Activated naive CD8-positive, alpha-beta T cell treated with anti-CD3 and anti-CD28 coated beads, Interleukin-2, amount 10 ng/mL, durations not matched to agents 7 days and 5 days (primary cell): ENCODE results near the gene TMIGD2. TPM values are rescaled to one million over a fixed set of nuclear protein-coding genes. Genes with fewer than 3 reads are reported as not detected.
"Not testable (repeated sequence)": the region's sequence is repeated elsewhere in the genome, so short reads cannot be mapped to it uniquely, and the experiment has no call there.

ENCODE experiments used
- ATAC-seq: fragments of 150-1000 bp; cut with Tn5 transposase; one replicate; pipeline ENCODE4 v1.10.0; 2021; ENCODE audit warnings: low read depth, moderate library complexity
- POLR2A ChIA-PET: fragments of 350-600 bp; sonication (Branson Sonifier 250); formaldehyde crosslinking; loops from one replicate; lab custom pipeline; 2021; ENCODE audit warnings: antibody characterized with exemption; lab: Charles Lee
- DNase-seq: peaks from one replicate; pipeline ENCODE4 v3.0.0; 2021
- H3K27ac Mint-ChIP-seq: one replicate; pipeline ENCODE4 v1.8.0; 2022; ENCODE audit warnings: mild to moderate bottlenecking, mixed read lengths
- H3K27me3 Mint-ChIP-seq: one replicate; pipeline ENCODE4 v1.8.0; 2022; ENCODE audit warnings: mild to moderate bottlenecking, moderate library complexity, mixed read lengths
- H3K36me3 Mint-ChIP-seq: one replicate; pipeline ENCODE4 v1.8.0; 2021; ENCODE audit warnings: mild to moderate bottlenecking, mixed read lengths
- H3K4me1 Mint-ChIP-seq: one replicate; pipeline ENCODE4 v1.8.0; 2021; ENCODE audit warnings: mixed read lengths
- H3K4me3 Mint-ChIP-seq: one replicate; pipeline ENCODE4 v1.8.0; 2022; ENCODE audit warnings: mild to moderate bottlenecking, moderate library complexity, mixed read lengths
- H3K9me3 Mint-ChIP-seq: one replicate; pipeline ENCODE4 v1.8.0; 2021; ENCODE audit warnings: mixed read lengths
- total RNA-seq, 2 experiments: library from RNA; stranded (reverse); gene quantifications; one replicate each; pipeline ENCODE4 v1.2.3, GENCODE V29; 2021

The TMIGD2 gene, protein sequence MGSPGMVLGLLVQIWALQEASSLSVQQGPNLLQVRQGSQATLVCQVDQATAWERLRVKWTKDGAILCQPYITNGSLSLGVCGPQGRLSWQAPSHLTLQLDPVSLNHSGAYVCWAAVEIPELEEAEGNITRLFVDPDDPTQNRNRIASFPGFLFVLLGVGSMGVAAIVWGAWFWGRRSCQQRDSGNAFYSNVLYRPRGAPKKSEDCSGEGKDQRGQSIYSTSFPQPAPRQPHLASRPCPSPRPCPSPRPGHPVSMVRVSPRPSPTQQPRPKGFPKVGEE
- 10 to 100 TPM; 49.3 to 50.5 TPM for total RNA-seq

DNA sequence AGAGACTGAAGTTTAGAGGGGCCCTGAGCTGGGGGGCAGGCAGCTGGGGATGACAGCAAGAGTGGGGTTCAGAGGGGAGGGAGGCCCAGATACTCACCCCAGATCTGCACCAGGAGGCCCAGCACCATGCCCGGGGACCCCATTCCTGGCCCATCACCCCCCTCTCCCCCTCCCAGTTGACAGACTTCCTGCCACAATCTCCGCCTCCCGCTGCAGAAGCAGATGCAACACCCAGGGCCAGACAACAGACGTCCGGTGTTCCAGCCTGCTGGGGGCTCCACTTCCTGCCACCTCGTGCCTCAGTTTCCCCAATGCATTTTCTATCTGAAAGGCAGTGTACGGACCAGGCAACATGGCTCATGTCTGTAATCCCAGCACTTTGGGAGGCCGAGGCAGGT lies at the start of gene TMIGD2:
TMIGD2 (minus strand) TSS at position 147 of the 398 bp plus-strand sequence; CDS start at position 143, 4 bp downstream.
- Mint-ChIP-seq H3K27me3 (no peaks in the 10 kb centered on the region), H3K4me3 (peak within 1 kb of the TSS; percentile 85), H3K4me1 (peaks cover 31% of the 10 kb centered on the region), H3K36me3 (peaks cover 10% of the 10 kb centered on the region), H3K27ac (peak within 1 kb of the TSS; percentile 88), H3K9me3 (no peaks in the 10 kb centered on the region)
- ATAC-seq (peak; percentile 20), DNase-seq (no peak)
- POLR2A ChIA-PET = interaction anchor here (0.5 to 2.1 kb wide), 7 partner anchors 8 to 103 kb away, joined by 3 to 9 read pairs (median 5); partner anchors contain the start of gene MPND

DNA sequence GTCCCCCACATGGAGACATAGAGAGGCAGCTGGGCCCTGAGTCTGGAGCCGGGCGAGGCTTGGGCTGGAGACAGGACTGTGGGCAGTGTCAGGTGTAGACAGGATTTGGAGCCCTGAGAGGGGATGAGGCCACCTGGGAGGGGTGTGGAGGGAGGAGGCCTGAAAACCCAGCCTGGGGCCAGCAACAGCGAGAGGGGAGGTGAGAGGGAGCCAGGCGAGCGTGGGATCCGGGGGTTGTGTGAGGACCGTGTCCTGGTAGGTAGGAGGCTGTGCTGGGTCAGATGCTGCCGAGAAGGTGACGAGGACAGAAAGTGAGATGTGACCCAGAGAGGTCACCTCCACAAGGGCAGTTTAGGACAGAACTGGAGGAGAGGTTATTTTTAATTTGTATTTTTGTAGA lies 48.5 kb upstream of the TMIGD2 start:
- POLR2A ChIA-PET = interaction anchor here (1.1 kb wide), 1 partner anchor 86 kb away, joined by 3 read pairs; no protein-coding TSS in a partner anchor
- H3K36me3 Mint-ChIP-seq = peaks cover 15% of the 10 kb centered on the region
- no peak overlapping the region for H3K4me3 Mint-ChIP-seq
- DNase-seq (no peak), ATAC-seq (no peak)
- H3K27ac Mint-ChIP-seq = no peak overlapping the region
- H3K27me3 Mint-ChIP-seq = no peaks in the 10 kb centered on the region
- H3K9me3 Mint-ChIP-seq = no peaks in the 10 kb centered on the region
- peaks cover 6% of the 10 kb centered on the region for H3K4me1 Mint-ChIP-seq

DNA sequence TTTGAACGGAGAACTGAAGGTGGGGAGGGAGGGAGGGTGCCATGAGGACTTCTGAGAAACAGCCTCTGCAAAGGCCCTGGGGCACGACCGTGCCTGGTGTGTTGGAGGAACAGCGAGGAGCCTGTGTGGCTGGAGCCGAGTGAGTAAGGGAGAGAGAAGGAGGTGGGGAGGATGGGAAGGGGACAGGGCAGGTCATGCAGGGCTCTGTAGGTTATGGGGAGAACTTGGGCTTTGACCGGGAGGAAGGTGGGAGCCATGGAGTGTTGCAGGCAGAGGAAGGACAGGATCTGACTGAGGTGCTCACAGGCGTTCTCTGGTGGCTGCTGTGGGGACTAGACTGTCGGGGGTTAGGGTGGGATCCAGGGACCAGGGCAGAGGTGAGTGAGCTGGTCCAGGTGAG lies 47.9 kb upstream of the TMIGD2 start:
- Mint-ChIP-seq H3K36me3 (peaks cover 19% of the 10 kb centered on the region), H3K4me1 (peaks cover 10% of the 10 kb centered on the region), H3K27me3 (no peaks in the 10 kb centered on the region), H3K27ac (no peak overlapping the region), H3K9me3 (no peaks in the 10 kb centered on the region), H3K4me3 (no peak overlapping the region)
- ATAC-seq = no peak
- no peak for DNase-seq
- POLR2A ChIA-PET = no interaction called here

DNA sequence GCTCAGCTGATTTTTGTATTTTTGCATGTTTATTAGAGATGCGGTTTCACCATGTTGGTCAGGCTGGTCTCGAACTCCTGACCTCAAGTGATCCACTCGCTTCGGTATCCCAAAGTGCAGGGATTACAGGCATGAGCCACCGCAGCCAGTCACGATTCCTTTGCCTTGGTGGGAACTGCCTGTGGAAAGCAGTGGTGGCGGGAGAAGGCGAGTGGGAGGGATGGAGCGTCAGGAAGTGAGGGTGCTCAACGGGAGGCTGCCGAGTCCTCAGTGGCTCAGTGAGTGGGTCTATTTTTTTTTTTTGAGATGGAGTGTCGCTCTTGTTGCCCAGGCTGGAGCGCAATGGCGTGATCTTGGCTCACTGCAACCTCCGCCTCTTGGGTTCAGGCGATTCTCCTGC lies 47.0 kb upstream of the TMIGD2 start:
- ATAC-seq, H3K27ac Mint-ChIP-seq, POLR2A ChIA-PET, DNase-seq, H3K9me3 Mint-ChIP-seq, H3K4me1 Mint-ChIP-seq, H3K4me3 Mint-ChIP-seq, H3K27me3 Mint-ChIP-seq: not testable (repeated sequence)
- peaks cover 19% of the 10 kb centered on the region for H3K36me3 Mint-ChIP-seq

DNA sequence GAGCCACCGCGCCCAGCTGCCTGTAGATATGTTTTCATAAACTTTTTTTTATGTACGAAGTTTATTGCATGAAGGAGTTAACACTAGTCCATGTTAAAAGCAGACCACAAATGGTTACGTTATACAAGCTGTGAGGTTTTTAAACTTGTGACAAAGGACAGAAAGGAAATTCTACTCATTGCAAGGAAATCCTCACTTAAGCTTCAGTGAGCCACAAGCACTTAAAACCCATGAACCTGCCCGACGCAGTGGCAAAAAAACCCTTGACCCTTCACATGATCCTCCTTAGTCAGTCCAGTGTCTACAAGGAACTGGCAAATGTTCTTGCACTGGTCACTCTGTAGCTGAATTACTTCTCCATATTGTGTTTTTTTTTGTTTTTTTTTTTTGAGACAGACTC lies 45.3 kb upstream of the TMIGD2 start:
- DNase-seq = no peak
- Mint-ChIP-seq H3K27me3 (no peaks in the 10 kb centered on the region), H3K4me3 (no peak overlapping the region), H3K4me1 (peaks cover 11% of the 10 kb centered on the region), H3K9me3 (no peaks in the 10 kb centered on the region), H3K36me3 (peaks cover 15% of the 10 kb centered on the region), H3K27ac (no peak overlapping the region)
- no peak for ATAC-seq
- POLR2A ChIA-PET = interaction anchor here (0.9 kb wide), 1 partner anchor 10 kb away, joined by 3 read pairs; no protein-coding TSS in a partner anchor

DNA sequence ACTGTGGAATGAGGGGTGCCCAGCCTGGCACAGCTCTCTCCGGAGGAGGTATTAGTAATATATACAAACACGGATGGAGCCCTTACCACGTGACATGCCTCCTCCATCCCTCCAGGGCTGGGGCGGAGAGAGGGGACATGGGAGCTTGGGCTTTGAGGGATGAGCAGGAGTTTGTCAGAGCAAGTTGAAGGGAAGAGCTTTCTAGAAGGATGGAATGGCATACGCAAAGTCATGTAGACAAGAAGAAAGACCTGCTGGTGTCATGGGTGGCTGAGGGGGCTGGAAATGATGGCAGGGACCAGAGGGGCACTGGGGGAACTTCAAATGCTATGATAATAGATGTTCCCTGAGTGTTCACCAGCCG lies 43.8 kb upstream of the TMIGD2 start:
- Mint-ChIP-seq H3K27ac (no peak overlapping the region), H3K27me3 (no peaks in the 10 kb centered on the region), H3K9me3 (no peaks in the 10 kb centered on the region), H3K4me3 (no peak overlapping the region), H3K36me3 (peaks cover 15% of the 10 kb centered on the region), H3K4me1 (peaks cover 14% of the 10 kb centered on the region)
- DNase-seq = no peak
- POLR2A ChIA-PET = no interaction called here
- ATAC-seq = no peak

DNA sequence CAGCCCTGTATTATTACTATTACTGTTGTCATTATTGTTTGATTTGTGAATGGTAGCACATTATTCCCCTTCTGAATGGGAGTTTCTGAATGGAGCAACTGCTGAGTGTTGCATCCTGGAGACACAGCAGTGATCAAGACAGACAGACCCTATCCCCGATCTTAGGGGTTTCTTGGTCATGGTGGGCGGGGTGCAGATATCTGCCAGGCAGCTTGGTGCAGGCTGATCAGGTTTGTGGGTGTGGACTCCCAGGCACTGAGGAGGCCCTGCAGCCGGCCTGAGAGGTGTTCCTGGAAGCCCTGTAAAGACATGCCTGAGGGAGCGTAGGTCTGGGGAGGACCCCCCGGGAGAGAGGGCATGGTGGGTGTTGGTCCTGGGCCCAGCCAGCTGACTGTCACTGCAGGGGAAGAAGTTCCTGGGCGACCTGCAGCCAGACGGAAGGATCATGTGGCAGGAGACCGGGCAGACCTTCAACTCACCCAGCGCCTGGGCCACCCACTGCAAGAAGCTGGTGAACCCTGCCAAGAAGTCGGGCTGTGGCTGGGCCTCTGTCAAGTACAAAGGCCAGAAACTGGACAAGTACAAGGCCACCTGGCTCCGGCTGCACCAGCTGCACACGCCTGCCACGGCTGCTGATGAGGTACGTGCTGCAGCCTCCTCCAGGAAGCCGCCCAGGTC lies 43.3 kb upstream of the TMIGD2 start:
- Mint-ChIP-seq H3K9me3 (no peaks in the 10 kb centered on the region), H3K27ac (peak overlapping the region; percentile 40), H3K4me3 (peak overlapping the region; percentile 19), H3K4me1 (peaks cover 14% of the 10 kb centered on the region), H3K36me3 (peaks cover 15% of the 10 kb centered on the region), H3K27me3 (no peaks in the 10 kb centered on the region)
- POLR2A ChIA-PET = interaction anchor here (0.7 to 3.6 kb wide), 2 partner anchors 16 to 735 kb away, joined by 3 to 30 read pairs; no protein-coding TSS in a partner anchor
- ATAC-seq (no peak), DNase-seq (no peak)

DNA sequence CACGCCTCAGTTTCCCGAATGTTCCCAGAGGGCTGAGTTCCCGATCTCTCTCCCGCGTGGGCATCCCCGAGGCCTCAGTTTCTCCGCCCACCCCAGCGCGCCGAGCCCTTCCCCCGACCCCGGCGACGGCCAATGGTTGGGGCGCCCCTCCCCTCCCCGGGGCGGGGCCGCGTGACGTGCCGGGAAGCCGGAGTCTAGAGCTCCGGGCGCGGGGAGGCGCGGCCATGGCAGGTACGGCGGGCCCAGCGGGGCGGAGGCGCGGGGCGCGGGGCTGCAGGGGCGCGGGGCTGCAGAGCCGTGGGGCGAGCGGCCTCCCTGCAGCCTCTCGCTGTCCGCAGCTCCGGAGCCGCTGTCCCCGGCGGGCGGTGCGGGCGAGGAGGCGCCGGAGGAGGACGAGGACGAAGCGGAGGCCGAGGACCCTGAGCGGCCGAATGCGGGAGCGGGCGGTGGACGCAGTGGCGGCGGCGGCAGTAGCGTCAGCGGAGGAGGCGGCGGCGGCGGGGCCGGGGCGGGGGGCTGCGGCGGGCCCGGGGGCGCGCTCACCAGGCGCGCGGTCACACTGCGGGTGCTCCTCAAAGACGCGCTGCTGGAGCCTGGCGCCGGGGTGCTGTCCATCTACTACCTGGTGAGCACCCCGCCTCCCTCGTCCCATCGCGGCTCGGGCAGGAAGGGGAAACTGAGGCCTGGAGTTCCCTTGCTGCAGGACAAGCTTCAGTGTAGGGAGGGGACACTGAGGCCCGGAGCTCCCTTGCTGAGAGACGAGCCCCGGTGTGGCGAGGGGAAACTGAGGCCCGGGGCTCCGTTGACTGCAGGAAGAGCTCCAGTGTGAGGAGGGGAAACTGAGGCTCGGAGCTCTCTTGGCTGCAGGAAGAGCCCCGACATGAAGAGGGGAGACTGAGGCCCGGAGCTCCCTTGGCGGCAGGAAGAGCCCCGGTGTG lies 41.5 kb upstream of the TMIGD2 start, which contains the start of gene MPND:
MPND (plus strand) TSS at position 193 of the 938 bp plus-strand sequence; CDS start at position 225, 32 bp downstream.
- peak within 1 kb of the TSS; percentile 91 for H3K4me3 Mint-ChIP-seq
- POLR2A ChIA-PET = interaction anchor here (0.5 to 3.6 kb wide), 27 partner anchors 9 to 846 kb away, joined by 3 to 30 read pairs (median 6); partner anchors contain the start of genes CHAF1A, FSD1, HDGFL2 and SHD
- no peaks in the 10 kb centered on the region for H3K27me3 Mint-ChIP-seq
- peak within 1 kb of the TSS; percentile 95 for H3K27ac Mint-ChIP-seq
- DNase-seq (peak; percentile 99), ATAC-seq (peak; percentile 61)
- H3K4me1 Mint-ChIP-seq = peaks cover 15% of the 10 kb centered on the region
- peaks cover 15% of the 10 kb centered on the region for H3K36me3 Mint-ChIP-seq
- no peaks in the 10 kb centered on the region for H3K9me3 Mint-ChIP-seq

DNA sequence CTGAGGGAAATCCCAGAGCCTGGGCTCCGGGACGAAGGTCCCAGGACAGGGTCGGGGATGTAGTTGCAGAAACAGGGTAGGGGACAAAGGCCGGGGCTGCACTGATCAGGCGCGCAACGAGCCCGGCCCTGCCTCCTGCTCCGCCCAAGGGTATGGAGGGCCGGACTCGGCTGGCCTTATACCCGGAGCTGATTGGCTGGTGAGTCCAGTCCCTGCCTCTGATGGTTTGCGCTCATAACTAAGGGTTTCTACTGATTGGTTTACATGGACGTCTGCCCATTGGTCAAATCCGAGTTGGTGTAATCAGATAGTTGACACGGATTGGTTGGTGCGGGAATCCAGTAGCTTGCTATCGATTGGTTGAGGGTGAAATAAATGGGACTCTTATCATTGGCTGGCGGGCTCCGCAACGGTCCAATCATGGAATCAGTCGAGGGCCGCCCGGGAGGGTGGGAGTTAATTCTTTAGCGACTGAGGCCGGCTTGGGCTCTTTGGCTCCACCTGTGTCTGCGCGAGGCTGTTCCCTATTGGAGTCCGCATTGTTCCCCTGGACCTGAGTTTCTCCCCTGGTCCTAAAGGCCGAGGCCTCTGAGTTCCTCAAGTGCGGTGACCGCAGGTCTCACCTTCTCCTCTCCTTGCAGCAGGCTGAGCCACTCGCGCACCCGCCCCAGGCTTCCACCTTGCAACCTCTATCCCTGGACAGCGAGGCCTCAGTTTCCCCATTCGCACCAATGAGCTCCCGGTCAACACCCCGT lies 40.6 kb upstream of the TMIGD2 start:
- POLR2A ChIA-PET = interaction anchor here (0.5 to 3.6 kb wide), 36 partner anchors 9 to 847 kb away, joined by 3 to 30 read pairs (median 4); partner anchors contain the start of genes CHAF1A, FSD1, HDGFL2 and SH3GL1
- H3K27me3 Mint-ChIP-seq = no peaks in the 10 kb centered on the region
- peaks cover 22% of the 10 kb centered on the region for H3K4me1 Mint-ChIP-seq
- ATAC-seq (peak; percentile 89), DNase-seq (peak; percentile 89)
- H3K27ac Mint-ChIP-seq = peak overlapping the region; percentile 95
- no peaks in the 10 kb centered on the region for H3K9me3 Mint-ChIP-seq
- peaks cover 14% of the 10 kb centered on the region for H3K36me3 Mint-ChIP-seq
- peak overlapping the region; percentile 91 for H3K4me3 Mint-ChIP-seq

DNA sequence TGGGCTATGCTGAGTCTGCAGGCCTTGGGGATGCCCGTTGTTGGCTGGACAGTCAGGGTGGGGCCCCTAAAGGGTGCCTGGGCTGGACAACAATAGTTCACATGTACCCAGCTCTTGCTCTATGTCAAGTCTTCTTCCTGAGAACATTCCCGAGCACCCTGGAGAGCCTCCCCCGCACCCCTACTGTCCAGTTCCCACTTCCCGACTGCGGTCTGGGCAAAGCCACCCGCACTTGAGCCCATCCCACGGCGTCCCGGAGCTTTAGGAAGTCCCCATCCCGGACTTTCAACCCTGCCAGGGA lies 40.1 kb upstream of the TMIGD2 start:
- Mint-ChIP-seq H3K36me3 (peaks cover 12% of the 10 kb centered on the region), H3K27me3 (no peaks in the 10 kb centered on the region), H3K4me1 (peaks cover 23% of the 10 kb centered on the region), H3K4me3 (peak overlapping the region; percentile 91), H3K9me3 (no peaks in the 10 kb centered on the region), H3K27ac (peak overlapping the region; percentile 95)
- POLR2A ChIA-PET = interaction anchor here (0.6 to 3.6 kb wide), 26 partner anchors 10 to 402 kb away, joined by 3 to 30 read pairs (median 4); partner anchors contain the start of genes CHAF1A, FSD1, HDGFL2 and SH3GL1
- no peak for ATAC-seq
- no peak for DNase-seq

DNA sequence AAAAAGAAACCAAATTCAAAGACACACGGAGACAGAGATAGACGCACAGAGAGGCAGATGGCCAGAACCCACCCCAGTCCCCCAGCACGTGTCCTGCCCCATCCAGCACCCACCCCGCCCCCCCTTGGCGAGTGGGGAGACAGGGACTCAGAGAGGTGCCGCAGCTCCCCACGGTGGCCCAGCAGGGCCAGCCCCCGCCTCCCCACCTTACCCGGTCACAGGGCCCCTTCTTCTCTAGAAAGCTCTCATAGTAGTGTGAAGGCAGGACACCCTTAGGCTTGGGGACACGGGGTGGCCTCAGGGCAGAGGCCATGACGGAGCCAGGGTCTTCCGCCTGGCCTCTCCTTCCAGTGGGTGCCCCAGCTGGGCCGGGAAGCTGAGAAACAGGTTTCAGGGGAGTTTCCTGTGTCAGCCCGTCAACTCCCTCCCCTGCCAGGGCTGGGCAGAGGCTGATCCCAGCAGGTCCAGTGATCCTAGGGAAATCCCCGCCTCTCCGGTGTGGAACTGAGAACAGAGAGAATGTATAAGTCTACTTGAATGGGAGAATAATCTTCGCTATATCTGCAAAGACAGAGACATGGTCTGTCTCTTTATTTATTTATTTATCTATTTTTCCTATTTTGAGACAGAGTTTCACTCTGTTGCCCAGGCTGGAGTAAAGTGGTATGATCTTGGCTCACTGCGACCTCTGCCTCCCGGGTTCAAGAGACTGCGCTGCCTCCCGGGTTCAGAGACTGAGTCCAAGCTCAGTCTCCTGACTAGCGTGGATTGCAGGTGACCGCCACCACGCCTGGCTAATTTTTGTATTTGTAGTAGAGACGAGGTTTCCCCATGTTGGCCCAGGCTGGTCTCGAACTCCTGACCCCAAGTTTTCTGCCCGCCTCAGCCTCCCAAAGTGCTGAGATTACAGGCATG lies 36.5 kb upstream of the TMIGD2 start, which contains the start of gene STAP2:
STAP2 (minus strand) TSS at position 387 of the 915 bp plus-strand sequence; CDS start at position 313, 74 bp downstream.
- H3K36me3 Mint-ChIP-seq = peaks cover 18% of the 10 kb centered on the region
- no peaks in the 10 kb centered on the region for H3K27me3 Mint-ChIP-seq
- POLR2A ChIA-PET = interaction anchor here (0.8 to 1.8 kb wide), 2 partner anchors 9 to 34 kb away, joined by 3 to 4 read pairs; partner anchors contain the start of gene FSD1
- peaks cover 11% of the 10 kb centered on the region for H3K9me3 Mint-ChIP-seq
- DNase-seq (no peak), ATAC-seq (no peak)
- peaks cover 22% of the 10 kb centered on the region for H3K4me1 Mint-ChIP-seq
- peak within 1 kb of the TSS; percentile 95 for H3K4me3 Mint-ChIP-seq
- peak within 1 kb of the TSS; percentile 97 for H3K27ac Mint-ChIP-seq
